GM12892 (cell line): ENCODE data around the gene SPATA18.
"Not testable (repeated sequence)": the region's sequence is repeated elsewhere in the genome, so short reads cannot be mapped to it uniquely, and the experiment has no call there.

ENCODE experiments used
- DNase-seq: peaks from one replicate; pipeline ENCODE4 v3.0.0; 2011; ENCODE audit not compliant: insufficient read length
- FAIRE-seq: peaks from 2 replicates; lab custom pipeline; 2011; peaks lifted over from hg19 to GRCh38; lab: Jason Lieb, UNC
- POLR2A ChIP-seq: IDR thresholded peaks from 2 replicates; pipeline ENCODE4 v1.6.1; 2011; ENCODE audit warnings: low read depth, low read length, control low read depth
- POLR2AphosphoS5 ChIP-seq: IDR thresholded peaks from 2 replicates; pipeline ENCODE4 v1.6.1; 2011; ENCODE audit warnings: low read depth, low read length, control low read depth
- TAF1 ChIP-seq: IDR thresholded peaks from 2 replicates; pipeline ENCODE4 v1.6.1; 2011; ENCODE audit warnings: low read depth, mild to moderate bottlenecking, control low read depth, low read length, borderline replicate concordance

The SPATA18 gene

GRCh38 chr4:52057196-52057595, 6.1 kb downstream of the SPATA18 start:
- FAIRE-seq (no peak), DNase-seq (no peak)
- TF ChIP-seq POLR2AphosphoS5 = no peak
- no peak for TF ChIP-seq TAF1
- no peak for TF ChIP-seq POLR2A

GRCh38 chr4:52058275-52058674, 7.2 kb downstream of the SPATA18 start:
- TF ChIP-seq POLR2AphosphoS5 = no peak
- TF ChIP-seq POLR2A = no peak
- no peak for TF ChIP-seq TAF1
- no peak for DNase-seq
- FAIRE-seq = no peak

GRCh38 chr4:52059372-52059771, 8.3 kb downstream of the SPATA18 start:
- no peak for FAIRE-seq
- TF ChIP-seq POLR2AphosphoS5 (no peak), TAF1 (no peak), POLR2A (no peak)
- no peak for DNase-seq

GRCh38 chr4:52069571-52069970, 18.5 kb downstream of the SPATA18 start:
- DNase-seq = no peak
- FAIRE-seq = no peak
- TF ChIP-seq POLR2A (no peak), TAF1 (no peak), POLR2AphosphoS5 (no peak)

GRCh38 chr4:52071791-52072546, 20.9 kb downstream of the SPATA18 start:
- no peak for DNase-seq
- FAIRE-seq = no peak
- TF ChIP-seq POLR2AphosphoS5 (no peak), TAF1 (no peak), POLR2A (no peak)

GRCh38 chr4:52076731-52077130, 25.6 kb downstream of the SPATA18 start:
- DNase-seq (no peak), FAIRE-seq (no peak)
- TF ChIP-seq TAF1 (no peak), POLR2AphosphoS5 (no peak), POLR2A (no peak)

- DNase-seq = no peak
- TF ChIP-seq POLR2A (no peak), TAF1 (no peak), POLR2AphosphoS5 (no peak)
- FAIRE-seq = no peak
These were observed 28.6 kb downstream of the SPATA18 start for GRCh38 chr4:52079659-52080058.

GRCh38 chr4:52081216-52081615, 30.1 kb downstream of the SPATA18 start:
- FAIRE-seq = no peak

GRCh38 chr4:52086425-52086824, 35.3 kb downstream of the SPATA18 start:
- not testable (repeated sequence) for FAIRE-seq, DNase-seq

More at GRCh38 chr4:52081216-52081615, 30.1 kb downstream of the SPATA18 start:
- TF ChIP-seq POLR2AphosphoS5 (no peak), TAF1 (no peak), POLR2A (no peak)
- DNase-seq = no peak

- FAIRE-seq = no peak
- TF ChIP-seq POLR2A = no peak
- TF ChIP-seq TAF1 = no peak
- no peak for TF ChIP-seq POLR2AphosphoS5
- DNase-seq = no peak
These were observed 40.7 kb downstream of the SPATA18 start for GRCh38 chr4:52091801-52092200.

- no peak for DNase-seq
- TF ChIP-seq POLR2A (no peak), POLR2AphosphoS5 (no peak)
- no peak for FAIRE-seq
These were observed 42.4 kb downstream of the SPATA18 start for GRCh38 chr4:52093466-52093865.

GRCh38 chr4:52094376-52095145, 43.5 kb downstream of the SPATA18 start:
- FAIRE-seq = no peak
- TF ChIP-seq POLR2A (no peak), POLR2AphosphoS5 (no peak), TAF1 (no peak)
- no peak for DNase-seq
